Activated CD4-positive, alpha-beta T cell treated with anti-CD3 and anti-CD28 coated beads for 48 hours (primary cell): ENCODE results near the gene GDPD5.
"Not testable (repeated sequence)": the region's sequence is repeated elsewhere in the genome, so short reads cannot be mapped to it uniquely, and the experiment has no call there.

ENCODE experiments used
- DNase-seq: peaks from one replicate; pipeline ENCODE4 v3.0.0-alpha.2; 2020

GDPD5 gene

GRCh38 chr11:75424396-75424795 lies 101.3 kb downstream of the GDPD5 start:
- no peak for DNase-seq

GRCh38 chr11:75423721-75424120 lies 102.0 kb downstream of the GDPD5 start:
- DNase-seq, result no peak

- DNase-seq, result no peak
Measured at GRCh38 chr11:75422248-75423231, 103.2 kb downstream of the GDPD5 start.

GRCh38 chr11:75421902-75422247 lies 103.9 kb downstream of the GDPD5 start:
- no peak for DNase-seq

- no peak for DNase-seq
Measured at GRCh38 chr11:75421035-75421602, 104.6 kb downstream of the GDPD5 start.

- DNase-seq, result no peak
Measured at GRCh38 chr11:75420224-75421034, 105.3 kb downstream of the GDPD5 start.

GRCh38 chr11:75413864-75414263 lies 111.9 kb downstream of the GDPD5 start:
- DNase-seq, result no peak

- not testable (repeated sequence) for DNase-seq
Measured at GRCh38 chr11:75413146-75413545, 112.6 kb downstream of the GDPD5 start.

- DNase-seq, result not testable (repeated sequence)
Measured at GRCh38 chr11:75409971-75410370, 115.8 kb downstream of the GDPD5 start.

- DNase-seq, result no peak
Measured at GRCh38 chr11:75408957-75409219, 116.9 kb downstream of the GDPD5 start.

- no peak for DNase-seq
Measured at GRCh38 chr11:75406338-75406777, 119.4 kb downstream of the GDPD5 start.

- DNase-seq, result peak; percentile 43
Measured at GRCh38 chr11:75403983-75404658, 121.6 kb downstream of the GDPD5 start.

- DNase-seq, result no peak
Measured at GRCh38 chr11:75403037-75403436, 122.7 kb downstream of the GDPD5 start.

- no peak for DNase-seq
Measured at GRCh38 chr11:75402002-75402773, 123.6 kb downstream of the GDPD5 start.

GRCh38 chr11:75400146-75400865 lies 125.4 kb downstream of the GDPD5 start:
- no peak for DNase-seq

- DNase-seq, result peak; percentile 92
Measured at GRCh38 chr11:75399344-75400145, 126.2 kb downstream of the GDPD5 start, which contains the start of gene RPS3. RPS3 (plus strand) TSS chr11:75399518; CDS start chr11:75399548, 30 bp downstream.

GRCh38 chr11:75398906-75399305 lies 126.8 kb downstream of the GDPD5 start:
- DNase-seq, result no peak

GRCh38 chr11:75394085-75394840 lies 131.5 kb downstream of the GDPD5 start:
- DNase-seq, result no peak

GRCh38 chr11:75389925-75390324 lies 135.8 kb downstream of the GDPD5 start:
- DNase-seq, result no peak

GRCh38 chr11:75389276-75389605 lies 136.5 kb downstream of the GDPD5 start:
- DNase-seq, result no peak
